WTC11 (cell line): ENCODE measurements around the gene GJC3. TPM values are rescaled to one million over a fixed set of nuclear protein-coding genes. Genes with fewer than 3 reads are reported as not detected.

ENCODE experiments used
- ATAC-seq: fragments of 200-7000 bp; cut with Tn5 transposase; 2 replicates; pipeline ENCODE4 v1.10.0; 2021; ENCODE audit warnings: mild to moderate bottlenecking, moderate library complexity
- CTCF ChIA-PET: fragments of 300-600 bp; sonication (Branson Sonifier 250); formaldehyde crosslinking; loops from one replicate; lab custom pipeline; 2021; ENCODE audit warnings: antibody characterized with exemption; lab: Charles Lee
- POLR2A ChIA-PET: fragments of 350-600 bp; sonication (Branson Sonifier 250); formaldehyde crosslinking; loops from one replicate; lab custom pipeline; 2021; ENCODE audit warnings: antibody characterized with exemption; lab: Charles Lee
- DNase-seq: peaks from one replicate; pipeline ENCODE4 v3.0.0; 2021; ENCODE audit warnings: low spot score
- H3K27ac Mint-ChIP-seq: 2 replicates; pipeline ENCODE4 v1.8.0; 2021; ENCODE audit warnings: mixed read lengths
- H3K27me3 Mint-ChIP-seq: 2 replicates; pipeline ENCODE4 v1.8.0; 2021; ENCODE audit warnings: low read depth, mild to moderate bottlenecking, moderate library complexity, mixed read lengths
- H3K36me3 Mint-ChIP-seq: 2 replicates; pipeline ENCODE4 v1.8.0; 2021; ENCODE audit warnings: mixed read lengths
- H3K4me1 Mint-ChIP-seq: 2 replicates; pipeline ENCODE4 v1.8.0; 2022; ENCODE audit warnings: mixed read lengths
- H3K4me3 Mint-ChIP-seq: 2 replicates; pipeline ENCODE4 v1.8.0; 2021; ENCODE audit warnings: mild to moderate bottlenecking, moderate library complexity, mixed read lengths
- H3K9me3 Mint-ChIP-seq: 2 replicates; pipeline ENCODE4 v1.8.0; 2021; ENCODE audit warnings: mixed read lengths
- CBFB ChIP-seq: sonication (generic); formaldehyde crosslinking; IDR thresholded peaks from 2 replicates; pipeline ENCODE4 v1.8.1; 2022; ENCODE audit warnings: mild to moderate bottlenecking, low read depth, missing genetic modification reagents
- CREB1 ChIP-seq: sonication (generic); formaldehyde crosslinking; IDR thresholded peaks from 2 replicates; pipeline ENCODE4 v1.8.0; 2023; ENCODE audit warnings: mild to moderate bottlenecking, missing genetic modification reagents
- CREM ChIP-seq: sonication (generic); formaldehyde crosslinking; IDR thresholded peaks from 2 replicates; pipeline ENCODE4 v1.8.1; 2022; ENCODE audit warnings: mild to moderate bottlenecking, missing genetic modification reagents, moderate library complexity
- ETV6 ChIP-seq: sonication (generic); formaldehyde crosslinking; IDR thresholded peaks from 2 replicates; pipeline ENCODE4 v1.8.1; 2022; ENCODE audit warnings: mild to moderate bottlenecking, missing genetic modification reagents
- FOXJ3 ChIP-seq: sonication (generic); formaldehyde crosslinking; IDR thresholded peaks from 2 replicates; pipeline ENCODE4 v1.9.0; 2021; ENCODE audit warnings: missing genetic modification reagents, mild to moderate bottlenecking, borderline replicate concordance
- GTF2I ChIP-seq: fragments of 250-450 bp; sonication (Bioruptor Pico); conservative IDR thresholded peaks from 2 replicates; pipeline ENCODE4 v1.4.0; 2021; ENCODE audit warnings: mild to moderate bottlenecking
- KAT7 ChIP-seq: sonication (generic); formaldehyde crosslinking; IDR thresholded peaks from 2 replicates; pipeline ENCODE4 v1.8.1; 2023; ENCODE audit warnings: missing genetic modification reagents, mild to moderate bottlenecking, borderline replicate concordance
- RORB ChIP-seq: fragments of 250-450 bp; sonication (Bioruptor Pico); IDR thresholded peaks from 2 replicates; pipeline ENCODE4 v1.9.0; 2021; ENCODE audit warnings: mild to moderate bottlenecking
- SMAD3 ChIP-seq: sonication (generic); formaldehyde crosslinking; IDR thresholded peaks from 2 replicates; pipeline ENCODE4 v1.8.0; 2022; ENCODE audit warnings: missing genetic modification reagents, mild to moderate bottlenecking, borderline replicate concordance
- SP1 ChIP-seq: sonication (generic); formaldehyde crosslinking; conservative IDR thresholded peaks from 2 replicates; pipeline ENCODE4 v1.8.1; 2022; ENCODE audit warnings: missing genetic modification reagents
- TP53 ChIP-seq: sonication (generic); formaldehyde crosslinking; IDR thresholded peaks from 2 replicates; pipeline ENCODE4 v1.8.1; 2023; ENCODE audit warnings: mild to moderate bottlenecking, missing genetic modification reagents
- ZNF263 ChIP-seq: sonication (generic); formaldehyde crosslinking; IDR thresholded peaks from 2 replicates; pipeline ENCODE4 v1.8.1; 2022; ENCODE audit warnings: low read depth, mild to moderate bottlenecking, moderate library complexity, missing genetic modification reagents
- ZNF416 ChIP-seq: fragments of 250-450 bp; sonication (Bioruptor Pico); IDR thresholded peaks from 2 replicates; pipeline ENCODE4 v1.9.0; 2021; ENCODE audit warnings: mild to moderate bottlenecking, inconsistent platforms
- total RNA-seq: library from RNA; stranded (reverse); gene quantifications from 3 replicates; pipeline ENCODE4 v1.2.3, GENCODE V29; 2021
- TF ChIP-seq, protein P1 (sequence below): sonication (generic); formaldehyde crosslinking; IDR thresholded peaks from 2 replicates; pipeline ENCODE4 v1.8.1; 2022; ENCODE audit warnings: mild to moderate bottlenecking, moderate library complexity, missing genetic modification reagents
- TF ChIP-seq, protein P2 (sequence below): sonication (generic); formaldehyde crosslinking; IDR thresholded peaks from 2 replicates; pipeline ENCODE4 v1.8.1; 2023; ENCODE audit warnings: mild to moderate bottlenecking, missing genetic modification reagents, moderate library complexity
- TF ChIP-seq, protein P3 (sequence below): sonication (generic); formaldehyde crosslinking; IDR thresholded peaks from 2 replicates; pipeline ENCODE4 v1.8.1; 2022; ENCODE audit warnings: missing genetic modification reagents, borderline replicate concordance
- TF ChIP-seq, protein P4 (sequence below): sonication (generic); formaldehyde crosslinking; conservative IDR thresholded peaks from 2 replicates; pipeline ENCODE4 v1.8.1; 2023; ENCODE audit warnings: mild to moderate bottlenecking, low read depth, missing genetic modification reagents, moderate library complexity
- TF ChIP-seq, protein P5 (sequence below): sonication (generic); formaldehyde crosslinking; IDR thresholded peaks from 2 replicates; pipeline ENCODE4 v1.8.0; 2022; ENCODE audit warnings: missing genetic modification reagents
- TF ChIP-seq, protein P6 (sequence below): sonication (generic); formaldehyde crosslinking; IDR thresholded peaks from 2 replicates; pipeline ENCODE4 v1.8.1; 2023; ENCODE audit warnings: mild to moderate bottlenecking, missing genetic modification reagents
- TF ChIP-seq, protein P7 (sequence below): sonication (generic); formaldehyde crosslinking; IDR thresholded peaks from 2 replicates; pipeline ENCODE4 v1.8.0; 2022; ENCODE audit warnings: mild to moderate bottlenecking, missing genetic modification reagents

The GJC3 gene
- total RNA-seq, 1 experiment from 2014 or later: 2.9 TPM

DNA sequence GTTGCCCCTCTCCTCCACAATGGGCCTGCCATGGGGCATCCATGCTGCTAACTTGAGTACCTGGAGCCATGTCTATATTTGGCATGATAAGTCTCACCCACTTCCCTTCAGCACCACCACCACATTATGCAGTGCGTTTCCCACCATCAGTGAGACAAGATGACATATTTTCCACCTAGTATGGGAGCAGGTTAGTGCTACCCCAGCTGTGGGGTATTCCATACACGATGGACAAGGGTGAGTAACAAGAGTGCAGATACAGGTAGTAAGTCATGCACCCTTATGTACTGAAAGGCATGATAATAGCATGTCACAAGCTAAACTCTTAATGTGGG lies 31.4 kb downstream of the GJC3 start:
- DNase-seq: no peak
- TF ChIP-seq, protein P1, sequence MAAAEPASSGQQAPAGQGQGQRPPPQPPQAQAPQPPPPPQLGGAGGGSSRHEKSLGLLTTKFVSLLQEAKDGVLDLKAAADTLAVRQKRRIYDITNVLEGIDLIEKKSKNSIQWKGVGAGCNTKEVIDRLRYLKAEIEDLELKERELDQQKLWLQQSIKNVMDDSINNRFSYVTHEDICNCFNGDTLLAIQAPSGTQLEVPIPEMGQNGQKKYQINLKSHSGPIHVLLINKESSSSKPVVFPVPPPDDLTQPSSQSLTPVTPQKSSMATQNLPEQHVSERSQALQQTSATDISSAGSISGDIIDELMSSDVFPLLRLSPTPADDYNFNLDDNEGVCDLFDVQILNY (CRISPR knock-in tag): no peak
- TF ChIP-seq TP53 (CRISPR knock-in tag) (no peak), ETV6 (CRISPR knock-in tag) (no peak), CBFB (CRISPR knock-in tag) (no peak), ZNF263 (CRISPR knock-in tag) (no peak), CREB1 (CRISPR knock-in tag) (no peak), SP1 (CRISPR knock-in tag) (no peak), KAT7 (no peak), CREM (CRISPR knock-in tag) (no peak), GTF2I (no peak), ZNF416 (CRISPR knock-in tag) (no peak), RORB (CRISPR knock-in tag) (no peak), FOXJ3 (CRISPR knock-in tag) (no peak), SMAD3 (CRISPR knock-in tag) (no peak)
- TF ChIP-seq, protein P2, sequence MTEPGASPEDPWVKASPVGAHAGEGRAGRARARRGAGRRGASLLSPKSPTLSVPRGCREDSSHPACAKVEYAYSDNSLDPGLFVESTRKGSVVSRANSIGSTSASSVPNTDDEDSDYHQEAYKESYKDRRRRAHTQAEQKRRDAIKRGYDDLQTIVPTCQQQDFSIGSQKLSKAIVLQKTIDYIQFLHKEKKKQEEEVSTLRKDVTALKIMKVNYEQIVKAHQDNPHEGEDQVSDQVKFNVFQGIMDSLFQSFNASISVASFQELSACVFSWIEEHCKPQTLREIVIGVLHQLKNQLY (CRISPR knock-in tag): no peak
- TF ChIP-seq, protein P3, sequence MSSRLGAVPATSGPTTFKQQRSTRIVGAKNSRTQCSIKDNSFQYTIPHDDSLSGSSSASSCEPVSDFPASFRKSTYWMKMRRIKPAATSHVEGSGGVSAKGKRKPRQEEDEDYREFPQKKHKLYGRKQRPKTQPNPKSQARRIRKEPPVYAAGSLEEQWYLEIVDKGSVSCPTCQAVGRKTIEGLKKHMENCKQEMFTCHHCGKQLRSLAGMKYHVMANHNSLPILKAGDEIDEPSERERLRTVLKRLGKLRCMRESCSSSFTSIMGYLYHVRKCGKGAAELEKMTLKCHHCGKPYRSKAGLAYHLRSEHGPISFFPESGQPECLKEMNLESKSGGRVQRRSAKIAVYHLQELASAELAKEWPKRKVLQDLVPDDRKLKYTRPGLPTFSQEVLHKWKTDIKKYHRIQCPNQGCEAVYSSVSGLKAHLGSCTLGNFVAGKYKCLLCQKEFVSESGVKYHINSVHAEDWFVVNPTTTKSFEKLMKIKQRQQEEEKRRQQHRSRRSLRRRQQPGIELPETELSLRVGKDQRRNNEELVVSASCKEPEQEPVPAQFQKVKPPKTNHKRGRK (CRISPR knock-in tag): no peak
- TF ChIP-seq, protein P4, sequence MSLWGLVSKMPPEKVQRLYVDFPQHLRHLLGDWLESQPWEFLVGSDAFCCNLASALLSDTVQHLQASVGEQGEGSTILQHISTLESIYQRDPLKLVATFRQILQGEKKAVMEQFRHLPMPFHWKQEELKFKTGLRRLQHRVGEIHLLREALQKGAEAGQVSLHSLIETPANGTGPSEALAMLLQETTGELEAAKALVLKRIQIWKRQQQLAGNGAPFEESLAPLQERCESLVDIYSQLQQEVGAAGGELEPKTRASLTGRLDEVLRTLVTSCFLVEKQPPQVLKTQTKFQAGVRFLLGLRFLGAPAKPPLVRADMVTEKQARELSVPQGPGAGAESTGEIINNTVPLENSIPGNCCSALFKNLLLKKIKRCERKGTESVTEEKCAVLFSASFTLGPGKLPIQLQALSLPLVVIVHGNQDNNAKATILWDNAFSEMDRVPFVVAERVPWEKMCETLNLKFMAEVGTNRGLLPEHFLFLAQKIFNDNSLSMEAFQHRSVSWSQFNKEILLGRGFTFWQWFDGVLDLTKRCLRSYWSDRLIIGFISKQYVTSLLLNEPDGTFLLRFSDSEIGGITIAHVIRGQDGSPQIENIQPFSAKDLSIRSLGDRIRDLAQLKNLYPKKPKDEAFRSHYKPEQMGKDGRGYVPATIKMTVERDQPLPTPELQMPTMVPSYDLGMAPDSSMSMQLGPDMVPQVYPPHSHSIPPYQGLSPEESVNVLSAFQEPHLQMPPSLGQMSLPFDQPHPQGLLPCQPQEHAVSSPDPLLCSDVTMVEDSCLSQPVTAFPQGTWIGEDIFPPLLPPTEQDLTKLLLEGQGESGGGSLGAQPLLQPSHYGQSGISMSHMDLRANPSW (CRISPR knock-in tag): no peak
- TF ChIP-seq, protein P5, sequence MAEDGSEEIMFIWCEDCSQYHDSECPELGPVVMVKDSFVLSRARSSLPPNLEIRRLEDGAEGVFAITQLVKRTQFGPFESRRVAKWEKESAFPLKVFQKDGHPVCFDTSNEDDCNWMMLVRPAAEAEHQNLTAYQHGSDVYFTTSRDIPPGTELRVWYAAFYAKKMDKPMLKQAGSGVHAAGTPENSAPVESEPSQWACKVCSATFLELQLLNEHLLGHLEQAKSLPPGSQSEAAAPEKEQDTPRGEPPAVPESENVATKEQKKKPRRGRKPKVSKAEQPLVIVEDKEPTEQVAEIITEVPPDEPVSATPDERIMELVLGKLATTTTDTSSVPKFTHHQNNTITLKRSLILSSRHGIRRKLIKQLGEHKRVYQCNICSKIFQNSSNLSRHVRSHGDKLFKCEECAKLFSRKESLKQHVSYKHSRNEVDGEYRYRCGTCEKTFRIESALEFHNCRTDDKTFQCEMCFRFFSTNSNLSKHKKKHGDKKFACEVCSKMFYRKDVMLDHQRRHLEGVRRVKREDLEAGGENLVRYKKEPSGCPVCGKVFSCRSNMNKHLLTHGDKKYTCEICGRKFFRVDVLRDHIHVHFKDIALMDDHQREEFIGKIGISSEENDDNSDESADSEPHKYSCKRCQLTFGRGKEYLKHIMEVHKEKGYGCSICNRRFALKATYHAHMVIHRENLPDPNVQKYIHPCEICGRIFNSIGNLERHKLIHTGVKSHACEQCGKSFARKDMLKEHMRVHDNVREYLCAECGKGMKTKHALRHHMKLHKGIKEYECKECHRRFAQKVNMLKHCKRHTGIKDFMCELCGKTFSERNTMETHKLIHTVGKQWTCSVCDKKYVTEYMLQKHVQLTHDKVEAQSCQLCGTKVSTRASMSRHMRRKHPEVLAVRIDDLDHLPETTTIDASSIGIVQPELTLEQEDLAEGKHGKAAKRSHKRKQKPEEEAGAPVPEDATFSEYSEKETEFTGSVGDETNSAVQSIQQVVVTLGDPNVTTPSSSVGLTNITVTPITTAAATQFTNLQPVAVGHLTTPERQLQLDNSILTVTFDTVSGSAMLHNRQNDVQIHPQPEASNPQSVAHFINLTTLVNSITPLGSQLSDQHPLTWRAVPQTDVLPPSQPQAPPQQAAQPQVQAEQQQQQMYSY (CRISPR knock-in tag): no peak
- TF ChIP-seq, protein P6, sequence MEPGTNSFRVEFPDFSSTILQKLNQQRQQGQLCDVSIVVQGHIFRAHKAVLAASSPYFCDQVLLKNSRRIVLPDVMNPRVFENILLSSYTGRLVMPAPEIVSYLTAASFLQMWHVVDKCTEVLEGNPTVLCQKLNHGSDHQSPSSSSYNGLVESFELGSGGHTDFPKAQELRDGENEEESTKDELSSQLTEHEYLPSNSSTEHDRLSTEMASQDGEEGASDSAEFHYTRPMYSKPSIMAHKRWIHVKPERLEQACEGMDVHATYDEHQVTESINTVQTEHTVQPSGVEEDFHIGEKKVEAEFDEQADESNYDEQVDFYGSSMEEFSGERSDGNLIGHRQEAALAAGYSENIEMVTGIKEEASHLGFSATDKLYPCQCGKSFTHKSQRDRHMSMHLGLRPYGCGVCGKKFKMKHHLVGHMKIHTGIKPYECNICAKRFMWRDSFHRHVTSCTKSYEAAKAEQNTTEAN (CRISPR knock-in tag): no peak
- TF ChIP-seq, protein P7, sequence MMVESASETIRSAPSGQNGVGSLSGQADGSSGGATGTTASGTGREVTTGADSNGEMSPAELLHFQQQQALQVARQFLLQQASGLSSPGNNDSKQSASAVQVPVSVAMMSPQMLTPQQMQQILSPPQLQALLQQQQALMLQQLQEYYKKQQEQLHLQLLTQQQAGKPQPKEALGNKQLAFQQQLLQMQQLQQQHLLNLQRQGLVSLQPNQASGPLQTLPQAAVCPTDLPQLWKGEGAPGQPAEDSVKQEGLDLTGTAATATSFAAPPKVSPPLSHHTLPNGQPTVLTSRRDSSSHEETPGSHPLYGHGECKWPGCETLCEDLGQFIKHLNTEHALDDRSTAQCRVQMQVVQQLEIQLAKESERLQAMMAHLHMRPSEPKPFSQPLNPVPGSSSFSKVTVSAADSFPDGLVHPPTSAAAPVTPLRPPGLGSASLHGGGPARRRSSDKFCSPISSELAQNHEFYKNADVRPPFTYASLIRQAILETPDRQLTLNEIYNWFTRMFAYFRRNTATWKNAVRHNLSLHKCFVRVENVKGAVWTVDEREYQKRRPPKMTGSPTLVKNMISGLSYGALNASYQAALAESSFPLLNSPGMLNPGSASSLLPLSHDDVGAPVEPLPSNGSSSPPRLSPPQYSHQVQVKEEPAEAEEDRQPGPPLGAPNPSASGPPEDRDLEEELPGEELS (CRISPR knock-in tag): no peak
- TF ChIP-seq, all 79 proteins: peak for 0
- no peaks in the 10 kb centered on the region; the same call in 1 of the 2 replicates for H3K27me3 Mint-ChIP-seq
- ChIA-PET CTCF (no interaction called here), POLR2A (no interaction called here)
- no peak overlapping the region for H3K27ac Mint-ChIP-seq
- peaks cover 21% of the 10 kb centered on the region for H3K36me3 Mint-ChIP-seq
- ATAC-seq: no peak
- H3K4me3 Mint-ChIP-seq: no peak overlapping the region
- H3K4me1 Mint-ChIP-seq: no peaks in the 10 kb centered on the region
- H3K9me3 Mint-ChIP-seq: no peaks in the 10 kb centered on the region
